ENCODE measurements around the gene CDCA5.
"Not testable (repeated sequence)": the region's sequence is repeated elsewhere in the genome, so short reads cannot be mapped to it uniquely, and the experiment has no call there.

The CDCA5 gene

GRCh38 chr11:65118891-65119669, 35.2 kb upstream of the CDCA5 start:
- H3K9me3 ChIP-seq (ENCODE audit: control insufficient read depth in 1 of 2, low read length in 2 of 2); H3K27me3 ChIP-seq (ENCODE audit: control insufficient read depth in 1 of 2, insufficient read depth in 2 of 2, low read length in 2 of 2); H3K27ac ChIP-seq (ENCODE audit: low read depth, low read length); H3K4me3 ChIP-seq (ENCODE audit: low read depth in 1 of 2, low read length in 2 of 2); H3K9ac ChIP-seq (ENCODE audit: low read depth in 1 of 2, low read length in 2 of 2): not testable (repeated sequence)
- H3K36me3 ChIP-seq (ENCODE audit: control insufficient read depth in 1 of 2, insufficient read depth in 2 of 2, low read length in 2 of 2): peaks cover 26 to 27% of the 10 kb centered on the region in 2 donors
- peaks cover 32 to 46% of the 10 kb centered on the region in 2 donors for H3K4me1 ChIP-seq (ENCODE audit: control insufficient read depth in 1 of 2, insufficient read depth in 2 of 2, low read length in 2 of 2)

DNA sequence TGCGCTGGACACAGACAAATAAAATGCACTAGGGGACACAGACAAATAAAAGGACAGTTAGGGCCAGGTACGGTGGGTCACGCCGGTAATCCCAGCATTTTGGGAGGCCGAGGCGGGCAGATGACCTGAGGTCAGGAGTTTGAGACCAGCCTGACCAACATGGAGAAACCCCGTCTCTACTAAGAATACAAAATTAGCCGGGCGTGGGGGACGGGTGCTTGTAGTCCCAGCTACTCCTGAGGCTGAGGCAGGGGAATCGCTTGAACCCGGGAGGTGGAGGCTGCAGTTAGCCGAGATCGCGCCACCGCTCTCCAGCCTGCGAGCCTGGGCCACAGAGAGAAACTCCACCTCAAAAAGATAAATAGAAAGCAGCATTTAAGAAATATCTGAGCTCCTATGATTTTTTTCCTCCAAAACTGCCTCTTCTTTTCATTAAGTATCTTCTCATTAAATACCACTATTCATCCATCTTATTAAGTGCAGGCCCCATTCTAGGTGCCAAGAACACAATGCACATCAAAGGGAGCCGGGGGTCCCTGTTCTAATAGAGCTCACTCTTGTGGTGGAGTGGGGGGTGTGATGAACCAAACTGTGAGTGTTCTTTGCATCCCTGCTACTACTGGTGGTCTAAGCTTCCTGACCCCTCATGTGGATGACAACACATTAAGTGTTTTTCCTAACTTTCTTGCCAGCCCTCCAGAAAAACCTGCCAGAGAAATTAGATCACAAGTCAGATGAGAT, 34.4 kb upstream of the CDCA5 start:
- Histone ChIP-seq H3K27me3 (ENCODE audit: control insufficient read depth in 1 of 2, insufficient read depth in 2 of 2, low read length in 2 of 2) (no peaks in the 10 kb centered on the region), H3K9me3 (ENCODE audit: control insufficient read depth in 1 of 2, low read length in 2 of 2) (no peaks in the 10 kb centered on the region), H3K27ac (ENCODE audit: low read depth, low read length) (no peak overlapping the region), H3K36me3 (ENCODE audit: control insufficient read depth in 1 of 2, insufficient read depth in 2 of 2, low read length in 2 of 2) (peaks cover 26 to 27% of the 10 kb centered on the region in 2 donors), H3K4me1 (ENCODE audit: control insufficient read depth in 1 of 2, insufficient read depth in 2 of 2, low read length in 2 of 2) (peaks cover 36 to 49% of the 10 kb centered on the region in 2 donors), H3K4me3 (ENCODE audit: low read depth in 1 of 2, low read length in 2 of 2) (no peak overlapping the region), H3K9ac (ENCODE audit: low read depth in 1 of 2, low read length in 2 of 2) (peak overlapping the region in 1 of 2 donors; percentile 23)

GRCh38 chr11:65117206-65118096, 33.6 kb upstream of the CDCA5 start, which contains the start of gene ZNHIT2:
Gene ZNHIT2, minus strand, starts transcription at chr11:65117701. Its CDS starts 48 bp downstream, at chr11:65117653.
- H3K9me3 ChIP-seq (ENCODE audit: control insufficient read depth in 1 of 2, low read length in 2 of 2): no peaks in the 10 kb centered on the region
- H3K9ac ChIP-seq (ENCODE audit: low read depth in 1 of 2, low read length in 2 of 2): peak within 1 kb of the TSS; percentile 62 to 86
- H3K27me3 ChIP-seq (ENCODE audit: control insufficient read depth in 1 of 2, insufficient read depth in 2 of 2, low read length in 2 of 2): no peaks in the 10 kb centered on the region
- H3K27ac ChIP-seq (ENCODE audit: low read depth, low read length): peak within 1 kb of the TSS; percentile 69
- peak within 1 kb of the TSS; percentile 75 to 84 for H3K4me3 ChIP-seq (ENCODE audit: low read depth in 1 of 2, low read length in 2 of 2)
- H3K36me3 ChIP-seq (ENCODE audit: control insufficient read depth in 1 of 2, insufficient read depth in 2 of 2, low read length in 2 of 2): peaks cover 26 to 27% of the 10 kb centered on the region in 2 donors
- peaks cover 36 to 51% of the 10 kb centered on the region in 2 donors for H3K4me1 ChIP-seq (ENCODE audit: control insufficient read depth in 1 of 2, insufficient read depth in 2 of 2, low read length in 2 of 2)

DNA sequence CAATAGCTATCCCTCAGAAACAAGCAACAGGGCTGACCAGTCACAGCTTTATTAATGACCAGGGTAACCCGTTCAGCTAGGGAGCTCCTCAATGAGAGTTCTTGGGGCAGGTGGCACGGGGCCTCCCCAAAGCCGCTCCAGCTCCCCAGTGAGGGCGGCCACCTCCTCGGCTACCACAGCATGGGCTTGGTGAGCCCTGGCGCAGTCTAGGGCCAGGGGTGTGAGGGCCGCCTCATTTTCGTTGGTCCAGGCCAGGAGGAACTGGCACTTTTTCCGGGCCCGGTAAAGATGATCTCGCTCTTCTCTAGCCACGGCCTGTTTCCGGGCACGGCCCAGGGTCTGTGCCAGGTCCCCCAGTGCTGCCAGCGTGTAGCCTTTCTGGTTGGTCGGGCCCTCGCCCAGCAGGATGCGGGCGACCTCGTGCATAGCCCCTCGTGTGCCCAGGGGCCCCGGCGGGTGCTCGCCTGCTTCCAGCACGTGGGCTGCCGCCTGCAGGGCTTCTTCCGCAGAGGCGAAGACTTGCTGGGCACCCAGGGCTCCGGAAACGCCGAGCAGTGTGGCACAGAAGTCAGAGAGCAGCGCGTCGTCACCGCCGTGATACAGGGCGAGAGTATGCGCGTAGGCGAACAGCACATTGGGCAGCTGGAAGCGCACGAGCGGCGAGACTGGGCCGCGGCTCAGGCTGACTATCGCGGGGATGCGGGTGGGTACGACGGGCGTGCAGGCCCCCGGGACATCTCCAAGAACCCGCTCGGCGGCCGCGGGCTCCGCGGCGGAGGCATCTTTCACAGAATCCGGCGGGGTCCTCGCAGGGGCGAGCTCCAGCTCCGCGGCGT, 32.7 kb upstream of the CDCA5 start:
- no peaks in the 10 kb centered on the region for H3K27me3 ChIP-seq (ENCODE audit: control insufficient read depth in 1 of 2, insufficient read depth in 2 of 2, low read length in 2 of 2)
- peaks cover 36 to 54% of the 10 kb centered on the region in 2 donors for H3K4me1 ChIP-seq (ENCODE audit: control insufficient read depth in 1 of 2, insufficient read depth in 2 of 2, low read length in 2 of 2)
- H3K27ac ChIP-seq (ENCODE audit: low read depth, low read length): peak overlapping the region; percentile 69
- H3K9me3 ChIP-seq (ENCODE audit: control insufficient read depth in 1 of 2, low read length in 2 of 2): no peaks in the 10 kb centered on the region
- H3K36me3 ChIP-seq (ENCODE audit: control insufficient read depth in 1 of 2, insufficient read depth in 2 of 2, low read length in 2 of 2): peaks cover 26 to 27% of the 10 kb centered on the region in 2 donors
- peak overlapping the region; percentile 75 to 84 for H3K4me3 ChIP-seq (ENCODE audit: low read depth in 1 of 2, low read length in 2 of 2)
- H3K9ac ChIP-seq (ENCODE audit: low read depth in 1 of 2, low read length in 2 of 2): peak overlapping the region; percentile 62 to 86

DNA sequence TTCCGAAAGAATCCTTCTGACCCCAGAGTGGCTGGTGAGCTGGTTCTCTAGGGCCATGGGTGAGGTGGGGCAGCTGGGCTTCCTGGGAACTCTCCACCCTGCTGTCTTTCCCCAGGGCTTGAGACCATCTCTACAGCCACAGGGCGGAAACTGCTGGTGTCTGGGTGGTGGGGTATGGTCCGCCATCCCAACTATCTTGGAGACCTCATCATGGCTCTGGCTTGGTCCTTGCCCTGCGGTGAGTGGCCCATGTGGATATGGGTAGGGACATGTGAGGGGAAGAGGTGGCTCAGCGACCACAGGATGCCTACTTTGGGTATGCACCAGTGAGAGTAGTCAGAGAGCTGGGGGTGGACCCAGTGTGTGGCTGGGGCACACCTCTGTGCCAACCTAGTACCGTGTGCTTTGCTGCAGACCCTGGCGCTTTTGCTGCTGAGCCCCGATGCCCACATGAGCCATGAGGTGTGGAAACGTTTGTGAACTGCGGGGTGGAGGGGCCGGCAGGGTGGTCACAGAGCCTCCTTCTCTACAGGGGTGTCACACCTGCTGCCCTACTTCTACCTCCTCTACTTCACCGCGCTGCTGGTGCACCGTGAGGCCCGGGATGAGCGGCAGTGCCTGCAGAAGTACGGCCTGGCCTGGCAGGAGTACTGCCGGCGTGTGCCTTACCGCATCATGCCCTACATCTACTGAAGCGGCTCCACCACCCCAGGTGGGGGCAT, 31.7 kb upstream of the CDCA5 start:
- H3K4me1 ChIP-seq (ENCODE audit: control insufficient read depth in 1 of 2, insufficient read depth in 2 of 2, low read length in 2 of 2): peaks cover 38 to 53% of the 10 kb centered on the region in 2 donors
- H3K4me3 ChIP-seq (ENCODE audit: low read depth in 1 of 2, low read length in 2 of 2): no peak overlapping the region
- H3K36me3 ChIP-seq (ENCODE audit: control insufficient read depth in 1 of 2, insufficient read depth in 2 of 2, low read length in 2 of 2): peaks cover 19 to 22% of the 10 kb centered on the region in 2 donors
- no peak overlapping the region for H3K27ac ChIP-seq (ENCODE audit: low read depth, low read length)
- H3K27me3 ChIP-seq (ENCODE audit: control insufficient read depth in 1 of 2, insufficient read depth in 2 of 2, low read length in 2 of 2): no peaks in the 10 kb centered on the region
- no peaks in the 10 kb centered on the region for H3K9me3 ChIP-seq (ENCODE audit: control insufficient read depth in 1 of 2, low read length in 2 of 2)
- H3K9ac ChIP-seq (ENCODE audit: low read depth in 1 of 2, low read length in 2 of 2): no peak overlapping the region

- peaks cover 10 to 16% of the 10 kb centered on the region in 2 donors for H3K36me3 ChIP-seq (ENCODE audit: control insufficient read depth in 1 of 2, insufficient read depth in 2 of 2, low read length in 2 of 2)
- peaks cover 33 to 50% of the 10 kb centered on the region in 2 donors for H3K4me1 ChIP-seq (ENCODE audit: control insufficient read depth in 1 of 2, insufficient read depth in 2 of 2, low read length in 2 of 2)
- no peaks in the 10 kb centered on the region for H3K27me3 ChIP-seq (ENCODE audit: control insufficient read depth in 1 of 2, insufficient read depth in 2 of 2, low read length in 2 of 2)
- no peak overlapping the region for H3K9ac ChIP-seq (ENCODE audit: low read depth in 1 of 2, low read length in 2 of 2)
- H3K9me3 ChIP-seq (ENCODE audit: control insufficient read depth in 1 of 2, low read length in 2 of 2): no peaks in the 10 kb centered on the region
- H3K27ac ChIP-seq (ENCODE audit: low read depth, low read length): no peak overlapping the region
- no peak overlapping the region for H3K4me3 ChIP-seq (ENCODE audit: low read depth in 1 of 2, low read length in 2 of 2)
These were observed 30.8 kb upstream of the CDCA5 start for GRCh38 chr11:65114538-65115171.

GRCh38 chr11:65113839-65114238, 30.0 kb upstream of the CDCA5 start:
- H3K9me3 ChIP-seq (ENCODE audit: control insufficient read depth in 1 of 2, low read length in 2 of 2): no peaks in the 10 kb centered on the region
- peak overlapping the region in 1 of 2 donors; percentile 73 for H3K9ac ChIP-seq (ENCODE audit: low read depth in 1 of 2, low read length in 2 of 2)
- H3K4me1 ChIP-seq (ENCODE audit: control insufficient read depth in 1 of 2, insufficient read depth in 2 of 2, low read length in 2 of 2): peaks cover 33 to 49% of the 10 kb centered on the region in 2 donors
- no peaks in the 10 kb centered on the region for H3K27me3 ChIP-seq (ENCODE audit: control insufficient read depth in 1 of 2, insufficient read depth in 2 of 2, low read length in 2 of 2)
- H3K36me3 ChIP-seq (ENCODE audit: control insufficient read depth in 1 of 2, insufficient read depth in 2 of 2, low read length in 2 of 2): peaks cover 10 to 18% of the 10 kb centered on the region in 2 donors
- H3K27ac ChIP-seq (ENCODE audit: low read depth, low read length): no peak overlapping the region
- H3K4me3 ChIP-seq (ENCODE audit: low read depth in 1 of 2, low read length in 2 of 2): no peak overlapping the region

GRCh38 chr11:65113361-65113756, 29.5 kb upstream of the CDCA5 start:
- Histone ChIP-seq H3K4me1 (ENCODE audit: control insufficient read depth in 1 of 2, insufficient read depth in 2 of 2, low read length in 2 of 2) (peaks cover 33 to 49% of the 10 kb centered on the region in 2 donors), H3K9ac (ENCODE audit: low read depth in 1 of 2, low read length in 2 of 2) (peak overlapping the region; percentile 73 to 80)

More at GRCh38 chr11:65113361-65113756, 29.5 kb upstream of the CDCA5 start:
- peaks cover 6 to 16% of the 10 kb centered on the region in 2 donors for H3K36me3 ChIP-seq (ENCODE audit: control insufficient read depth in 1 of 2, insufficient read depth in 2 of 2, low read length in 2 of 2)
- H3K27ac ChIP-seq (ENCODE audit: low read depth, low read length): no peak overlapping the region
- no peaks in the 10 kb centered on the region for H3K9me3 ChIP-seq (ENCODE audit: control insufficient read depth in 1 of 2, low read length in 2 of 2)
- no peaks in the 10 kb centered on the region for H3K27me3 ChIP-seq (ENCODE audit: control insufficient read depth in 1 of 2, insufficient read depth in 2 of 2, low read length in 2 of 2)
- peak overlapping the region; percentile 74 to 76 for H3K4me3 ChIP-seq (ENCODE audit: low read depth in 1 of 2, low read length in 2 of 2)

Data from duodenal mucosa (tissue), 2 donors.